Measurements from ENCODE around the gene PDE11A. TPM values are rescaled to one million over a fixed set of nuclear protein-coding genes. Genes with fewer than 3 reads are reported as not detected.

The PDE11A gene
- total RNA-seq, 1 experiment from 2014 or later = 0.13 TPM

- Histone ChIP-seq H2BK5ac (ENCODE audit: insufficient read length, low read length) (no peak overlapping the region), H3K27ac (ENCODE audit: insufficient read length, low read depth, low read length) (no peak overlapping the region)
These were observed 409.7 kb downstream of the PDE11A start for GRCh38 chr2:177662895-177663294.

More at GRCh38 chr2:177662895-177663294, 409.7 kb downstream of the PDE11A start:
- TF ChIP-seq CTCF (conservative IDR thresholded peaks at IDR 0.05) = no peak
- Histone ChIP-seq H4K8ac (replicated peaks; ENCODE audit: insufficient read length, low read depth, low read length) (no peak overlapping the region), H3K4me1 (ENCODE audit: insufficient read depth, low read length) (peaks cover 3% of the 10 kb centered on the region; the same call in 1 of the 2 replicates), H2BK15ac (ENCODE audit: low read depth, low read length) (no peak overlapping the region), H2BK12ac (ENCODE audit: insufficient read length, low read depth, low read length) (no peak overlapping the region), H2AK5ac (ENCODE audit: insufficient read length, low read length) (no peak overlapping the region), H3T11ph (ENCODE audit: low read length) (no peak overlapping the region), H4K5ac (ENCODE audit: insufficient read length, low read depth, low read length) (no peak overlapping the region), H3K23me2 (ENCODE audit: insufficient read length, low read depth, low read length, poor library complexity, severe bottlenecking) (no peaks in the 10 kb centered on the region), H2BK120ac (ENCODE audit: low read depth, low read length, poor library complexity, severe bottlenecking) (no peak overlapping the region), H2AFZ (ENCODE audit: low read length) (no peak overlapping the region), H3K23ac (ENCODE audit: insufficient read length, low read depth, low read length) (no peak overlapping the region), H3K56ac (ENCODE audit: insufficient read length, low read depth, low read length) (no peak overlapping the region), H3K79me1 (ENCODE audit: insufficient read depth, low read depth, low read length, poor library complexity, severe bottlenecking) (no peaks in the 10 kb centered on the region), H3K18ac (ENCODE audit: insufficient read length, low read depth, low read length) (no peak overlapping the region), H2BK20ac (ENCODE audit: low read depth, low read length, poor library complexity, severe bottlenecking) (no peak overlapping the region), H3K14ac (ENCODE audit: insufficient read depth, low read length) (no peak overlapping the region), H3K79me2 (ENCODE audit: insufficient read depth, low read length) (no peaks in the 10 kb centered on the region), H3K27me3 (ENCODE audit: insufficient read depth, low read length) (peaks cover 4% of the 10 kb centered on the region; the same call in 1 of the 2 replicates), H3K9me3 (ENCODE audit: control insufficient read depth, low read depth, low read length) (no peaks in the 10 kb centered on the region), H4K91ac (ENCODE audit: insufficient read length, low read depth, low read length) (no peak overlapping the region), H3K4ac (ENCODE audit: low read depth, low read length) (no peak overlapping the region), H4K20me1 (ENCODE audit: control insufficient read depth, insufficient read depth, insufficient read length) (no peaks in the 10 kb centered on the region), H3K9ac (ENCODE audit: extremely low read depth, insufficient read length, low read length) (no peak overlapping the region), H3K4me2 (ENCODE audit: insufficient read depth, insufficient read length, low read length) (no peak overlapping the region)
- no CpG with 5 or more reads among the region's 4 CpGs for WGBS (ENCODE audit: extremely low coverage, insufficient read length, low lambda C conversion rate)
- H3K4me3 Mint-ChIP-seq = no peak overlapping the region
- H3K27ac Mint-ChIP-seq = no peak overlapping the region
- no peaks in the 10 kb centered on the region for H3K36me3 Mint-ChIP-seq (ENCODE audit: insufficient read depth in 1 of 3, low read depth in 3 of 3)
- peaks cover 13 to 15% of the 10 kb centered on the region in 2 experiments for H3K4me1 Mint-ChIP-seq
- no peaks in the 10 kb centered on the region for H3K9me3 Mint-ChIP-seq
- peaks cover 75% of the 10 kb centered on the region for H3K27me3 Mint-ChIP-seq (ENCODE audit: low read depth)
- DNase-seq = no peak
